Loucy (cell line): Measurements from ENCODE around the gene ACAD11.

Experiments
- H2AFZ ChIP-seq: fragments of 200-600 bp; sonication (generic); 2 replicates; pipeline ENCODE4 v1.6.0; 2016; ENCODE audit warnings: antibody characterized with exemption, mild to moderate bottlenecking, low read length, moderate library complexity
- H3F3A ChIP-seq: fragments of 200-600 bp; 2 replicates; pipeline ENCODE4 v1.6.0; 2016; ENCODE audit warnings: antibody characterized with exemption, low read depth, mild to moderate bottlenecking
- H3K27me3 ChIP-seq: fragments of 200-600 bp; sonication (generic); 2 replicates; pipeline ENCODE4 v1.6.1; 2014; ENCODE audit warnings: low read length, mild to moderate bottlenecking; ENCODE audit not compliant: insufficient read depth, poor library complexity, severe bottlenecking
- H3K36me3 ChIP-seq: fragments of 200-600 bp; sonication (generic); 2 replicates; pipeline ENCODE4 v1.6.1; 2016; ENCODE audit warnings: low read length; ENCODE audit not compliant: insufficient read depth
- H3K4me1 ChIP-seq: fragments of 200-600 bp; sonication (generic); 2 replicates; pipeline ENCODE4 v1.5.1; 2014; ENCODE audit warnings: low read length, mild to moderate bottlenecking; ENCODE audit not compliant: insufficient read depth, poor library complexity, severe bottlenecking
- H3K4me2 ChIP-seq: fragments of 200-600 bp; sonication (generic); 2 replicates; pipeline ENCODE4 v1.6.0; 2014; ENCODE audit warnings: antibody characterized with exemption, low read length, low read depth, mild to moderate bottlenecking; ENCODE audit not compliant: poor library complexity, severe bottlenecking
- H3K4me3 ChIP-seq: fragments of 200-600 bp; sonication (generic); 2 replicates; pipeline ENCODE4 v1.5.1; 2014; ENCODE audit warnings: low read length, mild to moderate bottlenecking, mixed read lengths; ENCODE audit not compliant: poor library complexity, severe bottlenecking
- H3K79me2 ChIP-seq: fragments of 200-600 bp; sonication (generic); 2 replicates; pipeline ENCODE4 v1.6.1; 2014; ENCODE audit warnings: low read length; ENCODE audit not compliant: insufficient read depth
- H3K9ac ChIP-seq: fragments of 200-600 bp; sonication (generic); 2 replicates; pipeline ENCODE4 v1.6.0; 2014; ENCODE audit warnings: mild to moderate bottlenecking, low read depth, low read length, moderate library complexity; ENCODE audit not compliant: poor library complexity, severe bottlenecking
- H3K9me2 ChIP-seq: fragments of 200-600 bp; sonication (generic); replicated peaks from 2 replicates; pipeline ENCODE4 v1.6.1; 2016; ENCODE audit warnings: low read depth, low read length, mixed read lengths
- H3K9me3 ChIP-seq: fragments of 200-600 bp; sonication (generic); 2 replicates; pipeline ENCODE4 v1.6.1; 2014; ENCODE audit warnings: mild to moderate bottlenecking, antibody characterized with exemption, low read length, low read depth; ENCODE audit not compliant: insufficient read depth
- H4K20me1 ChIP-seq: fragments of 200-600 bp; sonication (generic); 2 replicates; pipeline ENCODE4 v1.6.0; 2014; ENCODE audit warnings: antibody characterized with exemption, low read length, mild to moderate bottlenecking; ENCODE audit not compliant: insufficient read depth, poor library complexity, severe bottlenecking
- EZH2phosphoT487 ChIP-seq: fragments of 200-600 bp; IDR thresholded peaks from 2 replicates; pipeline ENCODE4 v1.6.1; 2018; ENCODE audit warnings: antibody characterized with exemption, mild to moderate bottlenecking, moderate library complexity, borderline replicate concordance
- TF ChIP-seq, protein P1 (sequence below): fragments of 200-600 bp; sonication (generic); conservative IDR thresholded peaks from 2 replicates; pipeline ENCODE4 v1.5.1; 2014; ENCODE audit warnings: mild to moderate bottlenecking, antibody characterized with exemption, low read length

The ACAD11 gene

GRCh38 chr3:132545471-132545870 is 114.1 kb downstream of the ACAD11 start:
- H3K9me2 ChIP-seq = no peaks in the 10 kb centered on the region
- no peaks in the 10 kb centered on the region for H3K79me2 ChIP-seq
- no peak overlapping the region for H3K9ac ChIP-seq
- no peaks in the 10 kb centered on the region for H3K27me3 ChIP-seq
- H4K20me1 ChIP-seq = no peaks in the 10 kb centered on the region
- H3K4me1 ChIP-seq = peaks cover 16% of the 10 kb centered on the region
- no peak overlapping the region for H3K4me3 ChIP-seq
- TF ChIP-seq, protein P1, sequence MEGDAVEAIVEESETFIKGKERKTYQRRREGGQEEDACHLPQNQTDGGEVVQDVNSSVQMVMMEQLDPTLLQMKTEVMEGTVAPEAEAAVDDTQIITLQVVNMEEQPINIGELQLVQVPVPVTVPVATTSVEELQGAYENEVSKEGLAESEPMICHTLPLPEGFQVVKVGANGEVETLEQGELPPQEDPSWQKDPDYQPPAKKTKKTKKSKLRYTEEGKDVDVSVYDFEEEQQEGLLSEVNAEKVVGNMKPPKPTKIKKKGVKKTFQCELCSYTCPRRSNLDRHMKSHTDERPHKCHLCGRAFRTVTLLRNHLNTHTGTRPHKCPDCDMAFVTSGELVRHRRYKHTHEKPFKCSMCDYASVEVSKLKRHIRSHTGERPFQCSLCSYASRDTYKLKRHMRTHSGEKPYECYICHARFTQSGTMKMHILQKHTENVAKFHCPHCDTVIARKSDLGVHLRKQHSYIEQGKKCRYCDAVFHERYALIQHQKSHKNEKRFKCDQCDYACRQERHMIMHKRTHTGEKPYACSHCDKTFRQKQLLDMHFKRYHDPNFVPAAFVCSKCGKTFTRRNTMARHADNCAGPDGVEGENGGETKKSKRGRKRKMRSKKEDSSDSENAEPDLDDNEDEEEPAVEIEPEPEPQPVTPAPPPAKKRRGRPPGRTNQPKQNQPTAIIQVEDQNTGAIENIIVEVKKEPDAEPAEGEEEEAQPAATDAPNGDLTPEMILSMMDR = no peak
- TF ChIP-seq EZH2phosphoT487 = no peak
- no peak overlapping the region for H2AFZ ChIP-seq
- no peaks in the 10 kb centered on the region for H3F3A ChIP-seq
- H3K4me2 ChIP-seq = no peak overlapping the region
- no peaks in the 10 kb centered on the region for H3K9me3 ChIP-seq
- H3K36me3 ChIP-seq = peaks cover 2% of the 10 kb centered on the region; the same call in 1 of the 2 replicates

GRCh38 chr3:132544130-132544529 is 115.5 kb downstream of the ACAD11 start:
- no peaks in the 10 kb centered on the region for H4K20me1 ChIP-seq
- peaks cover 14% of the 10 kb centered on the region; the same call in 1 of the 2 replicates for H3K36me3 ChIP-seq
- H3K4me2 ChIP-seq = no peak overlapping the region
- H3K79me2 ChIP-seq = no peaks in the 10 kb centered on the region
- H3F3A ChIP-seq = no peaks in the 10 kb centered on the region
- no peak for TF ChIP-seq EZH2phosphoT487
- TF ChIP-seq, protein P1 = no peak
- H3K4me1 ChIP-seq = peaks cover 6% of the 10 kb centered on the region
- H3K9me3 ChIP-seq = no peaks in the 10 kb centered on the region
- H3K27me3 ChIP-seq = no peaks in the 10 kb centered on the region
- no peak overlapping the region for H3K9ac ChIP-seq
- no peak overlapping the region for H2AFZ ChIP-seq
- H3K9me2 ChIP-seq = no peaks in the 10 kb centered on the region
- H3K4me3 ChIP-seq = no peak overlapping the region

- no peak for TF ChIP-seq EZH2phosphoT487
- TF ChIP-seq, protein P1 = no peak
- Histone ChIP-seq H3K4me2 (no peak overlapping the region), H3K27me3 (no peaks in the 10 kb centered on the region), H3F3A (no peaks in the 10 kb centered on the region), H4K20me1 (no peaks in the 10 kb centered on the region), H3K9me2 (no peaks in the 10 kb centered on the region), H3K9me3 (no peaks in the 10 kb centered on the region), H3K79me2 (no peaks in the 10 kb centered on the region), H3K9ac (no peak overlapping the region), H3K36me3 (peaks cover 18% of the 10 kb centered on the region; the same call in 1 of the 2 replicates), H2AFZ (no peak overlapping the region), H3K4me1 (peaks cover 6% of the 10 kb centered on the region), H3K4me3 (no peak overlapping the region)
Observed at GRCh38 chr3:132543011-132543739, 116.4 kb downstream of the ACAD11 start.
